Endodermal cell (in vitro differentiated cells): ENCODE measurements around the gene SYMPK. TPM values are rescaled to one million over a fixed set of nuclear protein-coding genes. Genes with fewer than 3 reads are reported as not detected.

Experiments
- DNase-seq: peaks from one replicate; pipeline ENCODE4 v3.0.0-alpha.2; 2017
- H3K27ac ChIP-seq: 2 replicates; pipeline ENCODE4 v1.5.1; 2013; ENCODE audit warnings: mild to moderate bottlenecking, low read depth, low read length, moderate library complexity
- H3K27me3 ChIP-seq: 2 replicates; pipeline ENCODE4 v1.6.1; 2013; ENCODE audit warnings: mild to moderate bottlenecking, low read length, moderate library complexity; ENCODE audit not compliant: insufficient read depth, control insufficient read depth, poor library complexity, severe bottlenecking
- H3K36me3 ChIP-seq: 2 replicates; pipeline ENCODE4 v1.7.0; 2013; ENCODE audit warnings: mild to moderate bottlenecking, low read length, moderate library complexity; ENCODE audit not compliant: control insufficient read depth, insufficient read depth
- H3K4me1 ChIP-seq: one replicate; pipeline ENCODE4 v1.7.0; 2013; ENCODE audit warnings: low read length; ENCODE audit not compliant: control insufficient read depth, insufficient read depth
- H3K4me3 ChIP-seq: 2 replicates; pipeline ENCODE4 v1.5.1; 2013; ENCODE audit warnings: mild to moderate bottlenecking, low read length, moderate library complexity
- H3K9ac ChIP-seq: 2 replicates; pipeline ENCODE4 v1.6.1; 2013; ENCODE audit warnings: mild to moderate bottlenecking, low read length, moderate library complexity; ENCODE audit not compliant: poor library complexity, severe bottlenecking; ENCODE audit errors: extremely low read depth
- H3K9me3 ChIP-seq: 2 replicates; pipeline ENCODE4 v1.6.1; 2013; ENCODE audit warnings: mild to moderate bottlenecking, low read length, moderate library complexity; ENCODE audit not compliant: control insufficient read depth
- H3K27ac Mint-ChIP-seq: 2 replicates; pipeline ENCODE4 v1.8.0; 2020; ENCODE audit warnings: mixed read lengths
- H3K27me3 Mint-ChIP-seq: 2 replicates; pipeline ENCODE4 v1.8.0; 2021; ENCODE audit warnings: mild to moderate bottlenecking, mixed read lengths; ENCODE audit not compliant: insufficient read depth
- H3K36me3 Mint-ChIP-seq: 2 replicates; pipeline ENCODE4 v1.8.0; 2020; ENCODE audit warnings: low read depth, mixed read lengths
- H3K4me1 Mint-ChIP-seq: 2 replicates; pipeline ENCODE4 v1.8.0; 2020; ENCODE audit warnings: mixed read lengths
- H3K4me3 Mint-ChIP-seq: 2 replicates; pipeline ENCODE4 v1.8.0; 2020; ENCODE audit warnings: mild to moderate bottlenecking, moderate library complexity, mixed read lengths
- H3K9me3 Mint-ChIP-seq: 2 replicates; pipeline ENCODE4 v1.8.0; 2020; ENCODE audit warnings: mild to moderate bottlenecking, mixed read lengths
- WGBS, 2 experiments: methylation state at CpG; one replicate each; pipeline versions ENCODE4 v1.1.5 to v1.1.7; 2013; ENCODE audit warnings: missing lambda C conversion rate in 2 of 2, mixed read lengths in 1 of 2; ENCODE audit not compliant: insufficient coverage in 1 of 2, insufficient read length in 1 of 2; 5-methylcytosine and 5-hydroxymethylcytosine counted together
- total RNA-seq, 2 donors: library from RNA; stranded (reverse); fragmentation: NEBNext Ultra II Directional in 1 of 2; extraction: Animal tissue kit (Norgen Biotek cat#: 25700) in 1 of 2; gene quantifications; 2 replicates in 1 of 2; 3 replicates in 1 of 2; pipeline ENCODE4 v1.2.1, GENCODE V29; 2021
- TF ChIP-seq, protein P1 (sequence below): fragments of 200-600 bp; sonication (generic); conservative IDR thresholded peaks from 2 replicates; pipeline ENCODE4 v1.5.0; 2021; ENCODE audit warnings: antibody characterized with exemption, mild to moderate bottlenecking

SYMPK gene
- total RNA-seq, 2 donors from 2014 or later: 104 to 119 TPM

DNA sequence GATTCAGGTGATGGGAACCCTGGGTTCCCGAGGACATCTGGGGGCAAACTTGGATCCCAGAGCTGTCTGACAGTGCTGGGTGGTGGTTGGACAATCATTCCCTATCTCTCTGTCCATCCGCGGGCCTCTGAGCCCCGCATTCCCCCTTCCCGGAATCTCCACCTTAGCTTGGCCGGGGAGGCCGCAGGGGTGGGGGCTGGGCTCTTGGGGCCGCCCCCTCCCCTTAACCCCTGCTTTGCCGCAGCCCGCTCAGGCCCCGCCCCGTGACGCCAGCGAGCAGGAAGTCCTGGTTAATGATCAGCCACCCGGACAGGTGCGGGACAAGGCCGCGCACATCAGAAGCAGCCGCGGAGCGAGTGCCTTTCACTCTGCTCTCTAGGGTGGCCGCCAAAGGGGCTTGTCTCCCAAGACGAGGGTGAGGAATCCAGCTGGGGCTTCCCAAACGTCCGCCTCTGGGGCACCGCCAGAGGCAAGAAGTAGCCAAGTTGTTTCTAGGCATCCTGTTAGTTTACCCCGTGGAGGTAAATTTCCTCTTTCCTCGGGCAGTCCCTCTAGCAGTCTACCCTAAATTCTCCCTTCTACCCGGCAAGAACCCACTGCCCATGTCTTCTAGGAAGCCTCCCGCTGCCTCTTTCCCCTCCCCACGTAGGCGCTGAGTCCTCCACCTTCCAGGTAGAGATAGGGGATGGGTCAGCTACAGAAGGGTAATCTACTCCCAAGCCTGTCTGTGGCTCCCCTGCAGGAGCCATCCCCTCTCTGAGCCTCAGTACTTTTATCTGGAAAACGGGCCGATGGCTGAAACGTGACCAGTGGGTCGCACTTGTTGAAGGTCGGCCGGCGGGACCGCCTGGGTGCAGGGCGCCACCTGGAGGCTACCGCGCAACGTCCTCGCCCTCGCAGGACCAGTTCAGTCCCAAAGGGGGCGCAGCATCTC, 20.0 kb upstream of the SYMPK start:
- Mint-ChIP-seq H3K27ac (peak overlapping the region; percentile 84), H3K36me3 (no peaks in the 10 kb centered on the region), H3K9me3 (no peaks in the 10 kb centered on the region), H3K4me3 (peak overlapping the region; percentile 63), H3K27me3 (no peaks in the 10 kb centered on the region), H3K4me1 (peaks cover 36% of the 10 kb centered on the region)
- peak; percentile 98 for DNase-seq
- no peaks in the 10 kb centered on the region for H3K9me3 ChIP-seq
- 2 to 6% methylated on average over 21 to 46 of the region's 47 CpGs for WGBS, 2 experiments
- H3K4me1 ChIP-seq: peaks cover 6% of the 10 kb centered on the region
- peak overlapping the region; percentile 84 for H3K9ac ChIP-seq
- TF ChIP-seq, protein P1, sequence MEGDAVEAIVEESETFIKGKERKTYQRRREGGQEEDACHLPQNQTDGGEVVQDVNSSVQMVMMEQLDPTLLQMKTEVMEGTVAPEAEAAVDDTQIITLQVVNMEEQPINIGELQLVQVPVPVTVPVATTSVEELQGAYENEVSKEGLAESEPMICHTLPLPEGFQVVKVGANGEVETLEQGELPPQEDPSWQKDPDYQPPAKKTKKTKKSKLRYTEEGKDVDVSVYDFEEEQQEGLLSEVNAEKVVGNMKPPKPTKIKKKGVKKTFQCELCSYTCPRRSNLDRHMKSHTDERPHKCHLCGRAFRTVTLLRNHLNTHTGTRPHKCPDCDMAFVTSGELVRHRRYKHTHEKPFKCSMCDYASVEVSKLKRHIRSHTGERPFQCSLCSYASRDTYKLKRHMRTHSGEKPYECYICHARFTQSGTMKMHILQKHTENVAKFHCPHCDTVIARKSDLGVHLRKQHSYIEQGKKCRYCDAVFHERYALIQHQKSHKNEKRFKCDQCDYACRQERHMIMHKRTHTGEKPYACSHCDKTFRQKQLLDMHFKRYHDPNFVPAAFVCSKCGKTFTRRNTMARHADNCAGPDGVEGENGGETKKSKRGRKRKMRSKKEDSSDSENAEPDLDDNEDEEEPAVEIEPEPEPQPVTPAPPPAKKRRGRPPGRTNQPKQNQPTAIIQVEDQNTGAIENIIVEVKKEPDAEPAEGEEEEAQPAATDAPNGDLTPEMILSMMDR: peak; percentile 97
- peaks cover 3% of the 10 kb centered on the region for H3K36me3 ChIP-seq
- peak overlapping the region; percentile 42 for H3K27ac ChIP-seq
- no peaks in the 10 kb centered on the region for H3K27me3 ChIP-seq
- peak overlapping the region; percentile 88 for H3K4me3 ChIP-seq

DNA sequence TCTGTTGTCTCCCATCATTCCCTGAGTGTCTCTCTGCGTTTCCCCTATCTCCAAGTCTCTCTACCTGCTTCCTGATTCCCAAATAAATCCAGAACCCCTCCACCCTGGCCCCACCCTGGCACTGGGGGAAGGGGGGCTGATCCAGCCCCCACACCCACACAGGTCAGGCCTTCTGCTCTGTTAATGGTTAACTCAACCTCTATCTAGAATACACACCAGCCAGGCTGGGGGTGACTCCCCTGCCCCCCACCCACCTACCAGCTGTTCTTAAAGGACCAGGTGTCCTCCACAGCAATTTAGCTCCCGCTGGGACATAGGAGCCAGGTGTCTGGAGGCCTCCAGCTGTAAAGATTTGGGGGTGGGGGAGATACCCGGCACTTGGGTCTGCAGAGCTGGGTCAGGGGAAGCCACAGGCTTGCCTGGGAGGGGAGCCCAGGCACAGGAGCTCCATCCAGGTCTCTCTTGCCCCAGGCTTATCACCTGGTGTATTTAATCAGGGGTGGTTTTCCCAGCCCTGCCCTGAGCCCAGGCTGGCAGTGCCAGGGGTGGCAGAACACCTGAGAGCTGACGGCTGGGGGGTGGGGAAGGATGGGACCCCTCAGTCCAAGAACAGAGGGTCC, 19.1 kb upstream of the SYMPK start:
- Mint-ChIP-seq H3K4me3 (peak overlapping the region; percentile 63), H3K27ac (peak overlapping the region; percentile 84), H3K4me1 (peaks cover 37% of the 10 kb centered on the region), H3K27me3 (no peaks in the 10 kb centered on the region), H3K9me3 (no peaks in the 10 kb centered on the region), H3K36me3 (no peaks in the 10 kb centered on the region)
- TF ChIP-seq, protein P1: no peak
- H3K4me1 ChIP-seq: peaks cover 6% of the 10 kb centered on the region
- H3K9ac ChIP-seq: peak overlapping the region; percentile 84
- H3K27ac ChIP-seq: peak overlapping the region; percentile 42
- peaks cover 3% of the 10 kb centered on the region for H3K36me3 ChIP-seq
- peak; percentile 91 for DNase-seq
- 20 to 24% methylated on average over 1 to 4 of the region's 4 CpGs for WGBS, 2 experiments
- no peaks in the 10 kb centered on the region for H3K27me3 ChIP-seq
- H3K9me3 ChIP-seq: no peaks in the 10 kb centered on the region
- peak overlapping the region; percentile 88 for H3K4me3 ChIP-seq

DNA sequence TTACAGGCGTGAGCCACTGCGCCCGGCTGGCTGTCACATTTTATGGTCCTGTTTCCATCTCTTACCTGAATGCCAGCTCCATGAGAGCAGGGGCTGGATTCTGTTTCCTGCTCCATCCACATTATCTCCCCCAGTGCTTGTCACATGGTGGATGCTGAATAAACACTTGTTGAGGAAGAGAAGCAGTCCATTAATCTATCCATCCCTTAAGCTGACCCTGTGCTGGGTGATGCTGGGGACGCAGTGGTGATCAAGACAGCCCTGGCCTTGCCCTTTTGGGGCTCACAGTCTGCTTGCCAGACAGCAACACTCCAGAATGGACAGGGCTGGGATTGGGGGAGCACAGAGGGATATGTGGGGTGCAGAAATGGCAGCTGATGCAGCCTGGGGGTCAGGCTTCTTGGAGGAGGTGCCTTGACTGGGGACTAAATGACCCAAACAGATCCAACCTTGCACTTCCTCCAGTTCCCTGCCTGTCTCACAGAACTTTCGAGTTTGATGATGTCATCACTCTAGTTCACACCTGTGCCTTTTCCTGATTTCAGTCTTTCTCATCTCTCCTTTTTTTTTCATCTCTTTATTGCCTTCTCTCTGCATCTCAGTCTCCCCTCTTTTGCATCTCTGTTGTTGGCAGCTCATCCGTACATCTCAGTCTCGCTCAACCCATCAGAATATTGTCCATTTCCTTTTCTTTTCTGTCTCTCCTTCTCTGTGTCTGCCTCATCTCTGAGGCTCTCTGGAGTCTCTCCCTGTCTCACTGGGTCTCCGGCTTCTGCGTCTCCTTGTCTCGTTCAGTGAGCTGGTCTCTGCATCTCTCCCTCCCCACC, 18.3 kb upstream of the SYMPK start:
- Mint-ChIP-seq H3K27ac (peak overlapping the region; percentile 84), H3K36me3 (no peaks in the 10 kb centered on the region), H3K9me3 (no peaks in the 10 kb centered on the region), H3K4me1 (peaks cover 38% of the 10 kb centered on the region), H3K27me3 (no peaks in the 10 kb centered on the region), H3K4me3 (peak overlapping the region; percentile 63)
- TF ChIP-seq, protein P1: no peak
- Histone ChIP-seq H3K4me1 (peaks cover 10% of the 10 kb centered on the region), H3K9ac (no peak overlapping the region), H3K9me3 (no peaks in the 10 kb centered on the region), H3K27ac (no peak overlapping the region), H3K27me3 (no peaks in the 10 kb centered on the region), H3K4me3 (peak overlapping the region; percentile 2), H3K36me3 (peaks cover 3% of the 10 kb centered on the region)
- 68 to 82% methylated on average over 9 to 10 of the region's 10 CpGs for WGBS, 2 experiments
- peak; percentile 56 for DNase-seq
